Liver (tissue), 3 donors: ENCODE data around the gene SHD.

Source experiments
- ATF3 ChIP-seq: IDR thresholded peaks from 2 replicates; pipeline ENCODE4 v1.6.1; 2016; ENCODE audit warnings: antibody characterized with exemption
- CTCF ChIP-seq: fragments of 150-350 bp; IDR thresholded peaks from 2 replicates; pipeline ENCODE4 v1.5.1; 2017; ENCODE audit warnings: improper control_type of control experiment, low read depth, low read length; ENCODE audit not compliant: missing input control
- MAX ChIP-seq: IDR thresholded peaks from 2 replicates; pipeline ENCODE4 v1.6.1; 2016; ENCODE audit warnings: antibody characterized with exemption
- SP1 ChIP-seq: IDR thresholded peaks from 2 replicates; pipeline ENCODE4 v1.6.1; 2018; ENCODE audit warnings: antibody characterized with exemption, mild to moderate bottlenecking
- TAF1 ChIP-seq: conservative IDR thresholded peaks from 2 replicates; pipeline ENCODE4 v1.6.1; 2016; ENCODE audit warnings: antibody characterized with exemption, mild to moderate bottlenecking
- ZBTB33 ChIP-seq: IDR thresholded peaks from 2 replicates; pipeline ENCODE4 v1.6.1; 2016; ENCODE audit warnings: antibody characterized with exemption
- donor health status: healthy.
- donor health status: healthy.

DNA sequence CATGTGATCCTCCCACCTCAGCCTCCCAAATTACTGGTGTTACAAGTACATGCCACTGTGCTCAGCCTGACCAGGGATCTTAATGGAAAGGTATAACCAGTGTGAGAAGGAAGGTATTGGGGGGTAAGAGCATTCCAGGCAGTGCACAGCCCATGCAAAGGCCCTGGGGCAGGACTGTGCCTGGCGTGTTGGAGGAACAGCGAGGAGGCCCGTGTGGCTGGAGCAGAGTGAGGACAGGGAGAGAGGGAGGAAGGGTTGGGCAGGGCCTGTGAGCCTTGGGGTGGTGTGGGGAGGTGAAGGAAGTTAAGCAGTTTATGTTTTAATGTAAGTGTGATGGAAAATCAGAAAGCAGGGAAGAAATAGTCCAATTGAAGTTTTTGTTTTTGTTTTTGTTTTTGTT, 21.5 kb downstream of the SHD start:
- TF ChIP-seq TAF1 (no peak), ZBTB33 (no peak), MAX (no peak), ATF3 (no peak), SP1 (no peak), CTCF (no peak)
